ENCODE data around the gene ARL6IP4. TPM values are rescaled to one million over a fixed set of nuclear protein-coding genes. Genes with fewer than 3 reads are reported as not detected.

ARL6IP4 gene
- total and polyA plus RNA-seq, 2 donors (not counting 1 experiment from before 2014, with no cell fraction given) = 145 to 149 TPM

DNA sequence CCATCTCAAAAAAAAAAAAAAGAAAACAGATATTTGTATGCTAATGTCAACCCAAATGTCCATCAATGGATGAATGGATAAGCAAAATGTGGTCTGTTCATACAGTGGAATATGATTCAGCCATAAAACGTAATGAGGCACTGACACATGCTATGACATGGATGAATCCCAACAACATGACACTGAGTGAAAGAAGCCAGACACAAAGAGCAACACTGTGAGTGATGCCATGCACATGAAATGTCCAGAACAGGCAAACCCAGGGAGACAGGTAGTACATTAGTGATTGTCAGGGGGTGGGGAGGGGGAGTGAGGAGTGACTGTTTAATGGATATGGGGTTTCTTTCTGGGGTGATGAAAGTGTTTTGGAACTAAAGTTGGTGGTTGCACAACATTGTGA, 50.2 kb downstream of the ARL6IP4 start:
- peaks cover 6% of the 10 kb centered on the region for H3K36me3 ChIP-seq (ENCODE audit: control insufficient read depth, insufficient read depth, low read length)
- H3K4me3 ChIP-seq (replicated peaks in 1 of 4; ENCODE audit: control extremely low read depth in 1 of 4, insufficient read depth in 1 of 4, low read depth in 3 of 4, low read length in 4 of 4) = no peak overlapping the region
- H3K9ac ChIP-seq (ENCODE audit: insufficient read depth, low read length) = no peak overlapping the region
- no peak overlapping the region for H3K27ac ChIP-seq (ENCODE audit: insufficient read depth, low read length)
- no peaks in the 10 kb centered on the region for H3K79me2 ChIP-seq (ENCODE audit: control insufficient read depth, insufficient read depth, low read length)
- H2AFZ ChIP-seq (ENCODE audit: low read length) = no peak overlapping the region
- no peaks in the 10 kb centered on the region for H4K20me1 ChIP-seq (ENCODE audit: control insufficient read depth, extremely low read depth, insufficient read depth, low read length)
- H3K27me3 ChIP-seq (ENCODE audit: control insufficient read depth, insufficient read depth, low read length) = no peaks in the 10 kb centered on the region
- H3K4me1 ChIP-seq (ENCODE audit: control insufficient read depth, extremely low read depth, insufficient read depth, low read length) = peaks cover 5% of the 10 kb centered on the region
- no peaks in the 10 kb centered on the region for H3K9me3 ChIP-seq (ENCODE audit: control insufficient read depth, insufficient read depth, low read depth, low read length)
- H3K4me2 ChIP-seq (ENCODE audit: extremely low read depth, insufficient read depth, low read length) = no peak overlapping the region
- no peak for TF ChIP-seq EZH2 (IDR thresholded peaks at IDR 0.05; ENCODE audit: low read length, missing control alignments)
- TF ChIP-seq, protein P1, sequence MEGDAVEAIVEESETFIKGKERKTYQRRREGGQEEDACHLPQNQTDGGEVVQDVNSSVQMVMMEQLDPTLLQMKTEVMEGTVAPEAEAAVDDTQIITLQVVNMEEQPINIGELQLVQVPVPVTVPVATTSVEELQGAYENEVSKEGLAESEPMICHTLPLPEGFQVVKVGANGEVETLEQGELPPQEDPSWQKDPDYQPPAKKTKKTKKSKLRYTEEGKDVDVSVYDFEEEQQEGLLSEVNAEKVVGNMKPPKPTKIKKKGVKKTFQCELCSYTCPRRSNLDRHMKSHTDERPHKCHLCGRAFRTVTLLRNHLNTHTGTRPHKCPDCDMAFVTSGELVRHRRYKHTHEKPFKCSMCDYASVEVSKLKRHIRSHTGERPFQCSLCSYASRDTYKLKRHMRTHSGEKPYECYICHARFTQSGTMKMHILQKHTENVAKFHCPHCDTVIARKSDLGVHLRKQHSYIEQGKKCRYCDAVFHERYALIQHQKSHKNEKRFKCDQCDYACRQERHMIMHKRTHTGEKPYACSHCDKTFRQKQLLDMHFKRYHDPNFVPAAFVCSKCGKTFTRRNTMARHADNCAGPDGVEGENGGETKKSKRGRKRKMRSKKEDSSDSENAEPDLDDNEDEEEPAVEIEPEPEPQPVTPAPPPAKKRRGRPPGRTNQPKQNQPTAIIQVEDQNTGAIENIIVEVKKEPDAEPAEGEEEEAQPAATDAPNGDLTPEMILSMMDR (conservative IDR thresholded peaks at IDR 0.05 in 1 of 2, IDR thresholded peaks at IDR 0.05 in 1 of 2; ENCODE audit: low read depth in 1 of 2, low read length in 2 of 2) = no peak
- no peak for DNase-seq (ENCODE audit: low read depth in 2 of 2)

DNA sequence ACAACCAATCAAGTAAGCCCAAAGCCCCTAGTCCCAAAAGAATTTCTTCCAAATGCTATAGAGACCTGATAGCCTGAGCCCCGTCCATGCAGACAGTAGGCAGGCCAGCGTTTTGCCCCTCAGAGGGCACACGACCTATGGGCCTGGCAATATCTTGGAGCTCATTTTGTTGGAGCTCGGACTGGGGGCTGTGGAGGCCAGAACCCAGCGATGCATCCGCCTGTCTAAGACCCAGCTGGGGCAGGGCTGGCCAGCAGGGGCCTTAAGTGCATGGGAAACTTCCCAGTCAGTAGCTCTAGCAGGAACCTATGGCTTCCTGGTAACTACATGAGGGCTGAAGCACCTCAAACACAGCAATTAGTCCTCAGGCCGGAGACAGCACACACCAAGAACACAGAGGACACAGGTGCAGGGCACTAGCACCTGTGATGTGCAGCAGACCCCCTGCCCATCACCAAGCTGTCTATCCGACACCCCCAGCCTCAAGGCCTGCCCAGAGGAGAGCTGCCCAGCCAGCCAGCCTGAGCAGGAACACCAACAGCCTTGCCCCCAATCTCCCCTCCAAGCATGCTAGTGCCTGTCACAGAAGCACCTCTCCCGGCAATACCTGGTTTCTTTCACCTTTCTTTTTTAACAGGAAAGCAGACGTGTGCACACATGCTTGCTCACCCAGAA, 50.8 kb downstream of the ARL6IP4 start:
- H3K27me3 ChIP-seq (ENCODE audit: control insufficient read depth, insufficient read depth, low read length) = no peaks in the 10 kb centered on the region
- no peaks in the 10 kb centered on the region for H3K9me3 ChIP-seq (ENCODE audit: control insufficient read depth, insufficient read depth, low read depth, low read length)
- no peak overlapping the region for H3K4me3 ChIP-seq (replicated peaks in 1 of 4; ENCODE audit: control extremely low read depth in 1 of 4, insufficient read depth in 1 of 4, low read depth in 3 of 4, low read length in 4 of 4)
- H2AFZ ChIP-seq (ENCODE audit: low read length) = no peak overlapping the region
- H3K4me2 ChIP-seq (ENCODE audit: extremely low read depth, insufficient read depth, low read length) = no peak overlapping the region
- peaks cover 5% of the 10 kb centered on the region for H3K4me1 ChIP-seq (ENCODE audit: control insufficient read depth, extremely low read depth, insufficient read depth, low read length)
- no peak overlapping the region for H3K9ac ChIP-seq (ENCODE audit: insufficient read depth, low read length)
- H3K79me2 ChIP-seq (ENCODE audit: control insufficient read depth, insufficient read depth, low read length) = no peaks in the 10 kb centered on the region
- no peak overlapping the region for H3K27ac ChIP-seq (ENCODE audit: insufficient read depth, low read length)
- peaks cover 6% of the 10 kb centered on the region for H3K36me3 ChIP-seq (ENCODE audit: control insufficient read depth, insufficient read depth, low read length)
- DNase-seq (ENCODE audit: low read depth in 2 of 2) = no peak
- no peaks in the 10 kb centered on the region for H4K20me1 ChIP-seq (ENCODE audit: control insufficient read depth, extremely low read depth, insufficient read depth, low read length)
- no peak for TF ChIP-seq EZH2 (IDR thresholded peaks at IDR 0.05; ENCODE audit: low read length, missing control alignments)
- TF ChIP-seq, protein P1 (conservative IDR thresholded peaks at IDR 0.05 in 1 of 2, IDR thresholded peaks at IDR 0.05 in 1 of 2; ENCODE audit: low read depth in 1 of 2, low read length in 2 of 2) = no peak

Other genes with a start within 250 kb of the ARL6IP4 start
- gene HCAR1, start 249.8 kb upstream of the ARL6IP4 start, total RNA-seq = 0.51 and 1.5 TPM in 2 replicates
- 0.43 and 1.1 TPM in 2 replicates for gene HCAR1, start 249.8 kb upstream of the ARL6IP4 start, polyA plus RNA-seq
- 30.8 and 40.6 TPM in 2 replicates for gene DENR, start 227.9 kb upstream of the ARL6IP4 start, total RNA-seq
- gene DENR, start 227.9 kb upstream of the ARL6IP4 start, polyA plus RNA-seq = 46.5 and 49.1 TPM in 2 replicates
- 1.2 and 1.3 TPM in 2 replicates for gene CCDC62, start 206.1 kb upstream of the ARL6IP4 start, total RNA-seq
- gene CCDC62, start 206.1 kb upstream of the ARL6IP4 start, polyA plus RNA-seq = 0.06 TPM in 2 replicates
- gene HIP1R, start 145.2 kb upstream of the ARL6IP4 start, total RNA-seq = 10.0 and 21.3 TPM in 2 replicates
- 3.4 and 5.5 TPM in 2 replicates for gene HIP1R, start 145.2 kb upstream of the ARL6IP4 start, polyA plus RNA-seq
- gene VPS37B, start 84.6 kb upstream of the ARL6IP4 start, total RNA-seq = 7.7 and 10.7 TPM in 2 replicates
- 25.6 and 34.4 TPM in 2 replicates for gene VPS37B, start 84.6 kb upstream of the ARL6IP4 start, polyA plus RNA-seq
- gene ABCB9, start 14.2 kb upstream of the ARL6IP4 start, total RNA-seq = 5.4 and 6.3 TPM in 2 replicates
- gene ABCB9, start 14.2 kb upstream of the ARL6IP4 start, polyA plus RNA-seq = 3.1 and 3.8 TPM in 2 replicates
- gene OGFOD2, start 5.4 kb upstream of the ARL6IP4 start, total RNA-seq = 7.2 and 9.6 TPM in 2 replicates
- 4.6 and 5.2 TPM in 2 replicates for gene OGFOD2, start 5.4 kb upstream of the ARL6IP4 start, polyA plus RNA-seq
- gene PITPNM2, start 170.4 kb downstream of the ARL6IP4 start, total RNA-seq = 4.4 and 6.6 TPM in 2 replicates
- gene PITPNM2, start 170.4 kb downstream of the ARL6IP4 start, polyA plus RNA-seq = 2.2 and 4.9 TPM in 2 replicates

Data from fibroblast of lung (primary cell).